Fibroblast of pulmonary artery (primary cell): ENCODE data around the gene DNAJC5G.

Source experiments
- DNase-seq: peaks from one replicate; pipeline ENCODE4 v3.0.0-alpha.2; 2010; ENCODE audit warnings: low read depth
- H3K4me3 ChIP-seq: replicated peaks from 2 replicates; pipeline ENCODE4 v1.5.1; 2011; ENCODE audit warnings: low read depth, mild to moderate bottlenecking, control low read depth, low read length, moderate library complexity
- CTCF ChIP-seq: IDR thresholded peaks from 2 replicates; pipeline ENCODE4 v1.5.1; 2011; ENCODE audit warnings: mild to moderate bottlenecking, control low read depth, low read length, inconsistent platforms; ENCODE audit errors: missing control alignments

Gene DNAJC5G

DNA sequence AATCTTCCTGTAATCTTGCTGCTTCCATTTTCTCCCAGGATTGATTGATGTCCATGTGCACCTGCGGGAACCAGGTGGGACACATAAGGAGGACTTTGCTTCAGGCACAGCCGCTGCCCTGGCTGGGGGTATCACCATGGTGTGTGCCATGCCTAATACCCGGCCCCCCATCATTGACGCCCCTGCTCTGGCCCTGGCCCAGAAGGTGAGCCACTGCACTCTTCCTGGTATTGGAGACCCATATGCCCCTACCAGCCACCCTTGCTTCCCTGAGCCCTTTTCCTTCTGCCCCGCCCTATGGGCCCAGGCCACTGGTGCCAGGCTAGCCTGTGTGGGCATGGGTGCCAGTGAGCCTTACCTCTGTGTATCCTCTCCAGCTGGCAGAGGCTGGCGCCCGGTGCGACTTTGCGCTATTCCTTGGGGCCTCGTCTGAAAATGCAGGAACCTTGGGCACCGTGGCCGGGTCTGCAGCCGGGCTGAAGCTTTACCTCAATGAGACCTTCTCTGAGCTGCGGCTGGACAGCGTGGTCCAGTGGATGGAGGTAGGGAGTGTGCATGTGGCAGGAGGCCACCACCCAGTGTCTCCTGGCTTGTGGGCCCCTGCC is 37.8 kb upstream of the DNAJC5G start:
- H3K4me3 ChIP-seq = no peak overlapping the region
- no peak for DNase-seq
- TF ChIP-seq CTCF = no peak

- no peak for TF ChIP-seq CTCF
- DNase-seq = no peak
- H3K4me3 ChIP-seq = no peak overlapping the region
Observed at GRCh38 chr2:27238976-27239375, 36.3 kb upstream of the DNAJC5G start.

DNA sequence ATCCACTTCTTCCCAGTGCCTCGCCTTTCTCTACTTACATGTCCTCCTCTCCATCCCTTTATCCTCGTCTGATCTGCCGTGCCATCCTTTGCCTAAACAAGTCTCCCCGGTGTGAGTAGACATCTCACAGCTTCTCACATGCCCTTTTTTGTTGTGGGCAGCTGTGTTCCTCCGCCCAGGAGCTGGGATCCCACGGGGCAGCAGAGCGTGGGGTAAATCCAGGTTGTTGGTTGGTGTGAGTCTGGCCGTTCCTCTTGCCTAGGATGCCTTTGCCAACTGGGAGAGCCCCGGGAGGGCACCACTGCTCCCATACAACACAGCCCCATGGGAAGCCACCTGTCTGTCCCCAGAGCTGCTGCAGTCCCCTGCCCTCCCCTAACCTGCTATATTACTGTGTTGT is 34.8 kb upstream of the DNAJC5G start:
- H3K4me3 ChIP-seq = no peak overlapping the region
- TF ChIP-seq CTCF = no peak
- DNase-seq = no peak

GRCh38 chr2:27241761-27242613 is 33.2 kb upstream of the DNAJC5G start:
- DNase-seq = no peak
- no peak for TF ChIP-seq CTCF
- no peak overlapping the region for H3K4me3 ChIP-seq

DNA sequence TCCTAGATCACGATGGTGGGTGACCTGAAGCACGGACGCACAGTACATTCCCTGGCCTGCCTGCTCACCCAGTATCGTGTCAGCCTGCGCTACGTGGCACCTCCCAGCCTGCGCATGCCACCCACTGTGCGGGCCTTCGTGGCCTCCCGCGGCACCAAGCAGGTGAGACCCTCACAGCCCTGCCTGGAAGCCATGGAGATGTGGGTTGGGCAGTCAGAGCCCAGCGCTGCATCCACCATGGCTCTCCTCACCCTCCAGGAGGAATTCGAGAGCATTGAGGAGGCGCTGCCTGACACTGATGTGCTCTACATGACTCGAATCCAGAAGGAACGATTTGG is 32.6 kb upstream of the DNAJC5G start:
- no peak for DNase-seq
- H3K4me3 ChIP-seq = no peak overlapping the region
- no peak for TF ChIP-seq CTCF

DNA sequence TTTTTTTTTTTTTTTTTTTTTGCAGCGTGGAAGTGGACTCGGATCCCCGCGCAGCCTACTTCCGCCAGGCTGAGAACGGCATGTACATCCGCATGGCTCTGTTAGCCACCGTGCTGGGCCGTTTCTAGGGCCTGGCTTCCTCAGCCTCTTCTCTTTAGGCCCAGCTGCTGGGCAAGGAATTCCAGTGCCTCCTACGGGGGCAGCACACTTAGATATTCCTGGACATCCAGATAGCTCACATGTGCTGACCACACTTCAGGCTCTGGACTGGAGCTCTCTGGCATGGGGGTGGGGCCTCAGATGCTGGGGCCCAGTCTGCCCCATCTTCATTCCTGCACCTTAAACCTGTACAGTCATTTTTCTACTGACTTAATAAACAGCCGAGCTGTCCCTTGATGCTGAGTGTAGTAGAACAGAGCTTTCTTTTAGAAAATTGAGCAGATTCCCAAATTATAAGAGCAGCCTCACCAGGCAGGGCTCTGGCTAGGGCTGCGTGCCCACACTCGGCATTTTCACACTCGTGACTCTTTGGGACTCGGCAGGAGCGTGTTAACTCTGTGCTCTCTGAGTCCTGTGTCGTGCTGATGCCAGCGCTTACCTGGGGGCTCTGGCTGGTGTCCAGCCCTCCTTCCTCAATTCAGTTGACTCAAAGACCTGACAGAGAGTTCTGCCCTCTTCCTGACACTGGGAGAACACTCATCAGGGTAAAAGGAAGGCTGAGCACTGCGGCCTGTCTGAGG is 31.7 kb upstream of the DNAJC5G start:
- no peak overlapping the region for H3K4me3 ChIP-seq
- TF ChIP-seq CTCF = no peak
- no peak for DNase-seq
